GM20000 (cell line): Measurements from ENCODE around the gene PRKG1.

Experiments used
- DNase-seq: peaks from one replicate; pipeline ENCODE4 v3.0.0; 2012; ENCODE audit warnings: low spot score
- TF ChIP-seq, protein P1 (sequence below): IDR thresholded peaks from 2 replicates; pipeline ENCODE4 v1.5.1; 2012; ENCODE audit warnings: mild to moderate bottlenecking, control low read depth; ENCODE audit errors: extremely low read depth, missing control alignments

PRKG1 gene

DNA sequence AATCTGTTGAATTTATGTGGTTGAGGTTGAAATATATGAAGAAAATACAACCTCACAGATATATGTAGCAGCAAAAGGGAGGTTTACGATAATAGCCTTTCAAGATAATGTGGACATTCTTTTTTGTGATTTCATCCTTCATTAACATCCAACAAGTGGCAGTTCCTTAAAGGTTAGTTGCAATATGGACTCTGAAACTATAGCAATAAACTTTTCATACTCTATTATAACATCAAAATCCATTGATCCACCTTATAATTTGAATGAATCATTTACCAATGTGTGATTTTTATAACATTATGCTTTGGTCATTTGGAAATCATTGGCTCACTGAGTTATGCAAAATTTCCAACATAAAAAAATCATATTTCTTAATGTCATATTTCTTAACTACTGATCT lies 825.9 kb downstream of the PRKG1 start:
- DNase-seq, result no peak
- TF ChIP-seq, protein P1, sequence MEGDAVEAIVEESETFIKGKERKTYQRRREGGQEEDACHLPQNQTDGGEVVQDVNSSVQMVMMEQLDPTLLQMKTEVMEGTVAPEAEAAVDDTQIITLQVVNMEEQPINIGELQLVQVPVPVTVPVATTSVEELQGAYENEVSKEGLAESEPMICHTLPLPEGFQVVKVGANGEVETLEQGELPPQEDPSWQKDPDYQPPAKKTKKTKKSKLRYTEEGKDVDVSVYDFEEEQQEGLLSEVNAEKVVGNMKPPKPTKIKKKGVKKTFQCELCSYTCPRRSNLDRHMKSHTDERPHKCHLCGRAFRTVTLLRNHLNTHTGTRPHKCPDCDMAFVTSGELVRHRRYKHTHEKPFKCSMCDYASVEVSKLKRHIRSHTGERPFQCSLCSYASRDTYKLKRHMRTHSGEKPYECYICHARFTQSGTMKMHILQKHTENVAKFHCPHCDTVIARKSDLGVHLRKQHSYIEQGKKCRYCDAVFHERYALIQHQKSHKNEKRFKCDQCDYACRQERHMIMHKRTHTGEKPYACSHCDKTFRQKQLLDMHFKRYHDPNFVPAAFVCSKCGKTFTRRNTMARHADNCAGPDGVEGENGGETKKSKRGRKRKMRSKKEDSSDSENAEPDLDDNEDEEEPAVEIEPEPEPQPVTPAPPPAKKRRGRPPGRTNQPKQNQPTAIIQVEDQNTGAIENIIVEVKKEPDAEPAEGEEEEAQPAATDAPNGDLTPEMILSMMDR, result no peak

DNA sequence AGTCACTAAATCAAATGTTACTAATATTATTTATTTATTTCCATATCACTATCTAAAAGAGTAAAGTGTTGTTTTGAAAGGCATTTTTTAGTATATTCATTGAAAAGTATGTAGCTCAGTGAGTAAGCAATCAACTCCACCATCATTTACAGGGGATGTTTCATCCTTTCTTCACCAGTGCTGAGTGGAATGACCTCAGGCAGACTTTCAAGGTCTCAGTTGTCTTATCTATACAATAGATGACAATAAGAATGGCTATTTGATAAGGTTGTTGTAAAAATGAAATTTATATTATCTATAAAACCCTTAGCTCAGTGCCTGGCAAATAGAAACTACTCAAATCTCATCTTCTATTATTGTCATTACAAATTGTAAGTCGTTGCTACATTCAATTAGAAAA lies 829.4 kb downstream of the PRKG1 start:
- TF ChIP-seq, protein P1, result no peak
- no peak for DNase-seq

DNA sequence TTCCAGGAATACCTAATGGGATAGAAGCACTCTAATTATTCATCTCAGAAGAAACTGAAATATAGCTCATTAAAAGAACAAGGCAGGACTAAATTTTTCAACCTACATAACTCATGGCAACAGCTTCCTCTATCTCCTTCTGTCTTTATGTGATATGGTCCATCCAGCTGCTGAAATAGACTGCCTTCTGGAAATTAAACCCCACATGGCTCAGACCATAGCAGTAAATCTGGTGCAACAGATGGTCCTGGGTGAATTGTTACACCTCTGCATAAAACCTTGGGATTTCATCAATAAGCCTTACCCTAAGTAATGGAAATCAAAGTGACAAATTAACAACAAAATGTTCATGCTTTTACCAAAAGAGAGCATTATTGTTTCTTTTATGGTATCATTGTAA lies 830.7 kb downstream of the PRKG1 start:
- no peak for DNase-seq
- TF ChIP-seq, protein P1, result no peak

DNA sequence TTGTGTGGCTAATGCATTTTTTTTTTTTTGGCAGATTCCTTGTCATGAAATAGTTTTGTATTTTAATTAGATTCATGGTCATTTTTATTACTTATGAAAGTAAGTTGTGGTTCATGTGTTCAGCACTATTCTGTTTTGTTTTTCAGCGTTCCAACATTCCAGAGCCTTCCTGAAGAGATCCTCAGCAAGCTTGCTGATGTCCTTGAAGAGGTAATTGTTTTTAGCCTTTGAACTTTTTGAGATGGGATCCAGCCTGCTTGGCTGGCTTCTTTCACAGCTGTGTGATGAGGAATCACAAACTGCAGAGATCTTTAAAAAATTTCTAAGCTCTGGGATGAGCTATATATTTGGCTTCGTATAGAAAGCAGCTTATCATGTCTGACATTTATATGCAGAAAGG lies 833.1 kb downstream of the PRKG1 start:
- TF ChIP-seq, protein P1, result no peak
- no peak for DNase-seq

DNA sequence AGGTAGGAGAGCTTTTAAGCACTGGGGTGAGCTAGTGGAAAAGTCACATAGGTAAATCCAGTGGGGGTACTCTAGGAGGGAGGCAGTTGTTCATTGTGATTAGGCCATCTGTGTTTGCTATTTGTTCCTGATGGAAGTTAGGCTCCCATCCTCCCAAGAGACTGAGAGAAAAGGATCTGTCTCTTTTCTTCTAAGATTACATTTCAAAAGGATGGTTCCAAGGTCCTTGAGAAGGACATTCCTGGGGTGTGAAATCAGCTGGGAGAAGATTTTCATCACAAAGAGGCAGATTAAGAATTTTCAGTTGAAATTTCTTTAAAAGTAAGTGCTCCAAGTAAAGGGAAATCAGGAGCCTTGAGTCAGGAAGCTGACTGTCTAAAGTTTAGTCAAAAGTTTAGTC lies 835.9 kb downstream of the PRKG1 start:
- DNase-seq, result no peak
- TF ChIP-seq, protein P1, result no peak

DNA sequence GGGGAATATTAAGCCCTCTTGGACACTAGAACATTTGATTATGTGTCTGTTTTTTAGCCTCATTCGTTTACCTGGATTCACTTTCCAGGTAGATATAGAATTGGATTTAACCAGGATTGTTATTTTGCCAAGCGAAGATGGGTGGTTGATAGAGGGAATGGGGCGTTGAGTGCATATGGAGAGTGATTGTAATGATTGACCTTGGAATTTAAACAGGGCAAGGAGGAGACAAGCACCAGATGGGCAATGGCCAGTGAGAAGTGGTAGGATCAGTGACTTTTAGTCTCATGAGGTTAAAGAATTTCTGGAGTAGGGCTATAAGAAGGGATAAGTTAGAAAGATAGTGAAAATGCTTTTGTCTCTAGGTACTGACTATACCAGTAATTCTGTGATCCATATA lies 836.3 kb downstream of the PRKG1 start:
- no peak for DNase-seq
- TF ChIP-seq, protein P1, result no peak

DNA sequence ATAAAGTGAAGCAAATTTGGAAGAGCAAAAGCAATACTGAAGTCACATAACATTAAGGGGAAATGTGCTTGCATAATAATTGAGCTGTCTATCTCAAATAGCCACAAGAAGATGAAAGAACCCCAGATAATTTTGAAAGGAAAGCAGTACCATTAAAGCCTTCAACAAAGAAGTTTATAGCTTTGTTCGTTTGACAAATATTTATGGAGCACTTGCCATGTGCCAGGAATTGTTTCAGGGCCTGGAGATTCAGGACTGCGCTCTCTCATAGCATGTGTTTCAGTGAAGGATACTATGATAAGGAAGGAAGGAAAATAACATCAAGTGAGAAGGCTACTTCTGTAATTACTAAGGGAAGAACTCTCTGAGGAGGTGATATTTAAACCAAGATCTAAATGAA lies 837.4 kb downstream of the PRKG1 start:
- no peak for DNase-seq
- TF ChIP-seq, protein P1, result no peak
